Lower lobe of right lung (tissue), 2 donors: Measurements from ENCODE around the gene DOCK4. TPM values are rescaled to one million over a fixed set of nuclear protein-coding genes. Genes with fewer than 3 reads are reported as not detected.

ENCODE experiments used
- ATAC-seq, 2 donors: fragments of 200-7000 bp; cut with Tn5 transposase; one replicate each; pipeline ENCODE4 v1.9.1; 2020 to 2022; ENCODE audit warnings: mild to moderate bottlenecking in 2 of 2, moderate library complexity in 2 of 2
- DNase-seq: peaks from one replicate; pipeline ENCODE4 v3.0.0-alpha.2; 2020
- H3K27ac ChIP-seq: fragments of 200-600 bp; one replicate; pipeline ENCODE4 v1.8.0; 2022
- H3K27me3 ChIP-seq: fragments of 200-600 bp; one replicate; pipeline ENCODE4 v1.8.0; 2022; ENCODE audit warnings: low read depth
- H3K36me3 ChIP-seq: fragments of 200-600 bp; one replicate; pipeline ENCODE4 v1.8.0; 2022; ENCODE audit warnings: mild to moderate bottlenecking
- H3K4me1 ChIP-seq: fragments of 200-600 bp; one replicate; pipeline ENCODE4 v1.8.0; 2022
- H3K4me3 ChIP-seq: fragments of 200-600 bp; one replicate; pipeline ENCODE4 v1.8.0; 2022; ENCODE audit warnings: mild to moderate bottlenecking
- H3K9me3 ChIP-seq: fragments of 200-600 bp; one replicate; pipeline ENCODE4 v1.8.0; 2022
- intact Hi-C: fragments of 100-400 bp; cut with DNase I; formaldehyde crosslinking; loops from one replicate; pipeline ENCODE4 v1.11.0; 2022
- total RNA-seq: library from RNA; stranded (reverse); fragmentation: NEBNext Ultra II Directional; extraction: Animal tissue kit (Norgen Biotek cat#: 25700); gene quantifications from one replicate; pipeline ENCODE4 v1.2.1, GENCODE V29; 2021
- TF ChIP-seq, protein P1 (sequence below): fragments of 200-600 bp; IDR thresholded peaks from one replicate; pipeline ENCODE4 v1.8.0; 2022; ENCODE audit warnings: antibody characterized with exemption, mild to moderate bottlenecking
- donor health status: DM: no; HTN: yes; CAD: no; lungs with severe emphysema.

DOCK4 gene
- total RNA-seq, 1 donor from 2014 or later, result 78.5 TPM

DNA sequence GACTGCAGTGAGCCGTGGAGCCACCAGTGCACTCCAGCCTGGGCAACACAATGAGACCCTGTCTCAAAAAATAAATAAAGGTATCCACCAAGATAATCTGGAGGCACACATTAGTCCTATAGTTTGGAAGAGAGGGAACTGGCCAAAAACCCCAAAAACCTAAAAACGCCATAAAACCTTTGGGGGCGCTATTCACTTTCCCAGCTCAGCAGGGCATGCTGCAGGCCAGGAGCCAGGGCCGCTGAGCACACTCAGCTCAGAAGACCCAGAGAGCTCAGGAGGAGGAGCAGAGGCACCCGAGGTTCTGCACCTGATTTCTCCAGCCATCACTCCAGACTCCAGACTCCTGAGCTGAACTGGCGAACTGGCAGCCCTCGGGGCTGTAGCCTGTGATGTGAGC lies 476.7 kb downstream of the DOCK4 start:
- Histone ChIP-seq H3K4me3 (no peak overlapping the region), H3K9me3 (no peaks in the 10 kb centered on the region), H3K27ac (no peak overlapping the region), H3K4me1 (no peaks in the 10 kb centered on the region), H3K36me3 (peaks cover 83% of the 10 kb centered on the region), H3K27me3 (no peaks in the 10 kb centered on the region)
- no peak for ATAC-seq
- intact Hi-C loops, result no loop called here
- TF ChIP-seq, protein P1, sequence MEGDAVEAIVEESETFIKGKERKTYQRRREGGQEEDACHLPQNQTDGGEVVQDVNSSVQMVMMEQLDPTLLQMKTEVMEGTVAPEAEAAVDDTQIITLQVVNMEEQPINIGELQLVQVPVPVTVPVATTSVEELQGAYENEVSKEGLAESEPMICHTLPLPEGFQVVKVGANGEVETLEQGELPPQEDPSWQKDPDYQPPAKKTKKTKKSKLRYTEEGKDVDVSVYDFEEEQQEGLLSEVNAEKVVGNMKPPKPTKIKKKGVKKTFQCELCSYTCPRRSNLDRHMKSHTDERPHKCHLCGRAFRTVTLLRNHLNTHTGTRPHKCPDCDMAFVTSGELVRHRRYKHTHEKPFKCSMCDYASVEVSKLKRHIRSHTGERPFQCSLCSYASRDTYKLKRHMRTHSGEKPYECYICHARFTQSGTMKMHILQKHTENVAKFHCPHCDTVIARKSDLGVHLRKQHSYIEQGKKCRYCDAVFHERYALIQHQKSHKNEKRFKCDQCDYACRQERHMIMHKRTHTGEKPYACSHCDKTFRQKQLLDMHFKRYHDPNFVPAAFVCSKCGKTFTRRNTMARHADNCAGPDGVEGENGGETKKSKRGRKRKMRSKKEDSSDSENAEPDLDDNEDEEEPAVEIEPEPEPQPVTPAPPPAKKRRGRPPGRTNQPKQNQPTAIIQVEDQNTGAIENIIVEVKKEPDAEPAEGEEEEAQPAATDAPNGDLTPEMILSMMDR, result no peak
- no peak for DNase-seq

DNA sequence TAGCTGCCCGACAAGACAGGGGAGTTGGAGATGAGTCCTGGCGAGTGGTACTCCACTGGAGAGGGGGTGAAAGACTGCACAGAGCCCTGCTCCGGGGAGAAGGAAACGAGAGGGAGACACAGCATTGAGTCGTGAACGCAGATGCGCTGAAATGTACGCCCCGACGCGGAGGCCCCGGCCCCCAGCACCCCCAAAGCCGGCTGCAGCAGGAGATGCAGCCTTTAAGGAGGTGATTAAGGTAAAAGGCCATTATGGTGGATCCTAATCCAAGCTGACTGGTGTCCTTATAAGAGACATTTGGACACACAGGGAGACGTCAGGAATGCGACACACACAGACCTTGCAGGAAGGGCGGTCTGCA lies 477.6 kb downstream of the DOCK4 start:
- Histone ChIP-seq H3K36me3 (peaks cover 75% of the 10 kb centered on the region), H3K4me3 (no peak overlapping the region), H3K9me3 (no peaks in the 10 kb centered on the region), H3K4me1 (no peaks in the 10 kb centered on the region), H3K27ac (no peak overlapping the region), H3K27me3 (no peaks in the 10 kb centered on the region)
- DNase-seq (no peak), ATAC-seq (no peak)
- intact Hi-C loops, result no loop called here
- TF ChIP-seq, protein P1, result no peak

DNA sequence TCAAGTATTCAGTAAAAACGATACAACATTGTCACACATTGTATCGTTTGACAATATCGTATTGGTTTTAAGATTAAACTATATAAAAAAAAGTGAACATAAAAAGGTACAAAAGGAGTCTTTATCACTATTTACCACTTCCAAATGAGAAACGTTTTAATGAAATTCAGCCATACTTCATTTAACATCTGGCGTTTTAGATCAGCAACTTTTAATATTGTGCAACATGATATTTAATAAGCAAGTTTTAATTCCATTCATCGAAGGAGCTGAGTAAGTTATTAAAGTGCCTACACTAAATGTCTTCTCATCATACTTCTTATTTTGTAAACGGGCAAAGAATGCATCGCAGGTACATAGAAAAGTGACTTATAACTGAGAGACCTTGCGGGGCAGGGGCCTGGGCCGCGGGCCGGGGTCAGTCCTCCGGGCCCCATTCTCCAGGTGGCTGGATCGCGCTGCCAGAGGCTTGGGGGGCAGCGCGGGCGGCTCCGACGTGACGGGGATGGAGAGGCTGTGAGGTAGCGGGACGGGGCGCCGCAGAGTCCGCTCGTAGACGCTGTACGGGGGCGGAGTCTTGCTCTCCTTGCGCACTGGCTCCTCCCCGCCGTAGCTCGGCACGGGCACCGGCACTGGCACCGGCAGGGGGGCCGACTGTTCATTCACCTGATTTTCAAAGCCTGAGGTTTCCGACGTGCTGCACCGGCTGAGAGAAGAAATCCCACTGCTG lies 478.1 kb downstream of the DOCK4 start:
- intact Hi-C loops, result no loop called here
- Histone ChIP-seq H3K27me3 (no peaks in the 10 kb centered on the region), H3K27ac (no peak overlapping the region), H3K9me3 (no peaks in the 10 kb centered on the region), H3K4me1 (no peaks in the 10 kb centered on the region), H3K4me3 (no peak overlapping the region), H3K36me3 (peaks cover 69% of the 10 kb centered on the region)
- ATAC-seq (peak in 1 of 2 donors; percentile 45), DNase-seq (no peak)
- TF ChIP-seq, protein P1, result no peak

DNA sequence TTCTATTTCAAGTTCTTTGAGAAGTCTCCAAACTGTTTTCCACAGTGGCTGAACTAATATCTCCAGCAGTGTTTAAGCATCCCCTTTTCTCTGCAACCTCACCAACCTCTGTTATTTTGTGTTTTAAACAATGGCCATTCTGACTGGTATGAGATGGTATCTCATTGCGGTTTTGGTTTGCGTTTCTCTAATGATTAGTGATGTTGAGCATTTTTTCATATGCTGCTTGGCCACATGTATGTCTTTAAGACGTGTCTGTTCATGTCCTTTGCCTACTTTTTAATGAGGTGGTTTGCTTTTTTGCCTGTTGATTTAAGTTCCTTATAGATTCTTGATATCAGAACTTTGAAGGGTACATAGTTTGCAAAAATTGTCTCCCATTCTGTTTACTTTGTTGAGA lies 487.3 kb downstream of the DOCK4 start:
- intact Hi-C loops, result no loop called here
- DNase-seq (no peak), ATAC-seq (no peak)
- Histone ChIP-seq H3K27me3 (no peaks in the 10 kb centered on the region), H3K9me3 (no peaks in the 10 kb centered on the region), H3K4me3 (no peak overlapping the region), H3K36me3 (no peaks in the 10 kb centered on the region), H3K27ac (no peak overlapping the region), H3K4me1 (no peaks in the 10 kb centered on the region)
- TF ChIP-seq, protein P1, result no peak

DNA sequence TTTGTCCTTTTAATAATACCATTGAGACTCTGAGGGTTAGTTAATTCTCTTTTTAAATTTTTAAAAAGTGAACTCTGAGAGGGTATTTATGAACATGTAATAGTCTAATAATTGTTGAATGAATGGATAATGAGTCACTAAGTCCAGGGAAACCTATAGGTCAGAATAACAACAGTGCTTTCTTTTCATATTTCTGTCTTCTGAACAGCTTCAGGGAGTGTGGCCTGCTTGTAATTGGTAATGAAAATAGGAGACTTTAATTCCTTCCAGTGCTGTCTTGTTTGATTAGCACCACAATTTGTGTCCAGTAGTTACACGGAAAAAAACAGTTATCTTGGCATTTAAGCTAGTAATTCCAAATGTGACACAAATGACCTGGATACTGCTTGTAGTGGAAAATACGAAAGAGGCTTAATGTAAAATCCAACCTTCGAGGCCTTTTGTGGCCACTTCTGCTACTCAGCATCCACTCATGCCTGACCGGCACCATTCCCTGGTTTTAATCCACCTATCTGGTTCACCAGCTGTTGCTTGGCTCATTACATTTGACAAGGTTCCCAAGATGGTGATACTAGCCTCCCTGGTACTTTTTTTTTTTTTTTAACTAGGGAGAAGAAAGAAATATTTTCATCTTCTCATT lies 494.7 kb downstream of the DOCK4 start:
- DNase-seq, result no peak
- Histone ChIP-seq H3K27ac (no peak overlapping the region), H3K36me3 (no peaks in the 10 kb centered on the region), H3K4me1 (no peaks in the 10 kb centered on the region), H3K27me3 (no peaks in the 10 kb centered on the region), H3K9me3 (no peaks in the 10 kb centered on the region), H3K4me3 (no peak overlapping the region)
- no peak for ATAC-seq
- intact Hi-C loops, result no loop called here
- TF ChIP-seq, protein P1, result no peak
